MM.1S (cell line): ENCODE results near the gene NELL1.

ENCODE experiments used
- DNase-seq: peaks from one replicate; pipeline ENCODE4 v3.0.0-alpha.2; 2015
- H2AFZ ChIP-seq: fragments of 300-600 bp; sonication (generic); 2 replicates; pipeline ENCODE4 v1.6.0; 2016; ENCODE audit warnings: antibody characterized with exemption, low read length
- H3F3A ChIP-seq: fragments of 300-600 bp; sonication (generic); 2 replicates; pipeline ENCODE4 v1.6.1; 2016; ENCODE audit warnings: mild to moderate bottlenecking, antibody characterized with exemption, low read length, moderate library complexity, mixed read lengths; ENCODE audit not compliant: insufficient read depth
- H3K27ac ChIP-seq: fragments of 300-600 bp; sonication (generic); 2 replicates; pipeline ENCODE4 v1.5.1; 2016; ENCODE audit warnings: mild to moderate bottlenecking, low read length
- H3K27me3 ChIP-seq: fragments of 300-600 bp; sonication (generic); replicated peaks from 2 replicates; pipeline ENCODE4 v1.6.0; 2016; ENCODE audit warnings: low read length; ENCODE audit not compliant: insufficient read depth
- H3K36me3 ChIP-seq: fragments of 300-600 bp; sonication (generic); replicated peaks from 2 replicates; pipeline ENCODE4 v1.6.1; 2016; ENCODE audit warnings: mild to moderate bottlenecking, low read length, mixed read lengths; ENCODE audit not compliant: insufficient read depth
- H3K4me1 ChIP-seq: fragments of 300-600 bp; sonication (generic); 2 replicates; pipeline ENCODE4 v1.6.1; 2016; ENCODE audit warnings: low read length, mixed read lengths
- H3K4me2 ChIP-seq: fragments of 300-600 bp; sonication (generic); 2 replicates; pipeline ENCODE4 v1.6.0; 2016; ENCODE audit warnings: low read depth, low read length
- H3K4me3 ChIP-seq: fragments of 300-600 bp; sonication (generic); 2 replicates; pipeline ENCODE4 v1.5.1; 2016; ENCODE audit warnings: low read length, mixed read lengths
- H3K79me2 ChIP-seq: fragments of 300-600 bp; sonication (generic); 2 replicates; pipeline ENCODE4 v1.6.1; 2016; ENCODE audit warnings: mixed run types, low read length, mixed read lengths
- H3K9ac ChIP-seq: fragments of 300-600 bp; sonication (generic); 2 replicates; pipeline ENCODE4 v1.6.1; 2016; ENCODE audit warnings: low read length, mixed read lengths
- H3K9me2 ChIP-seq: fragments of 300-600 bp; sonication (generic); replicated peaks from 2 replicates; pipeline ENCODE4 v1.6.1; 2016; ENCODE audit warnings: mild to moderate bottlenecking, low read length, mixed read lengths; ENCODE audit not compliant: insufficient read depth
- H3K9me3 ChIP-seq: fragments of 300-600 bp; sonication (generic); replicated peaks from 2 replicates; pipeline ENCODE4 v1.6.1; 2016; ENCODE audit warnings: mild to moderate bottlenecking, low read length, mixed read lengths; ENCODE audit not compliant: insufficient read depth
- H4K20me1 ChIP-seq: fragments of 300-600 bp; sonication (generic); 2 replicates; pipeline ENCODE4 v1.6.1; 2016; ENCODE audit warnings: mild to moderate bottlenecking, low read length, moderate library complexity, mixed read lengths; ENCODE audit not compliant: insufficient read depth
- EZH2 ChIP-seq: fragments of 300-600 bp; sonication (generic); optimal IDR thresholded peaks from 2 replicates; pipeline ENCODE3; 2017; ENCODE audit warnings: low read depth, mild to moderate bottlenecking, antibody characterized with exemption, low read length, mixed read lengths
- EZH2phosphoT487 ChIP-seq: fragments of 300-600 bp; sonication (generic); IDR thresholded peaks from 2 replicates; pipeline ENCODE4 v1.6.1; 2018; ENCODE audit warnings: antibody characterized with exemption, low read length
- TF ChIP-seq, protein P1 (sequence below): fragments of 300-600 bp; sonication (generic); IDR thresholded peaks from 2 replicates; pipeline ENCODE4 v1.5.1; 2016; ENCODE audit warnings: antibody characterized with exemption, low read length, mixed read lengths

NELL1 gene

GRCh38 chr11:21602699-21603098, 933.3 kb downstream of the NELL1 start:
- Histone ChIP-seq H3K9ac (no peak overlapping the region), H3K4me3 (no peak overlapping the region), H3K36me3 (no peaks in the 10 kb centered on the region), H2AFZ (no peak overlapping the region), H3K9me3 (no peaks in the 10 kb centered on the region), H3K27me3 (no peaks in the 10 kb centered on the region), H3K79me2 (no peaks in the 10 kb centered on the region), H4K20me1 (no peaks in the 10 kb centered on the region), H3F3A (no peaks in the 10 kb centered on the region), H3K4me1 (no peaks in the 10 kb centered on the region), H3K4me2 (no peak overlapping the region), H3K27ac (no peak overlapping the region), H3K9me2 (no peaks in the 10 kb centered on the region)
- TF ChIP-seq EZH2phosphoT487, result no peak
- TF ChIP-seq, protein P1, sequence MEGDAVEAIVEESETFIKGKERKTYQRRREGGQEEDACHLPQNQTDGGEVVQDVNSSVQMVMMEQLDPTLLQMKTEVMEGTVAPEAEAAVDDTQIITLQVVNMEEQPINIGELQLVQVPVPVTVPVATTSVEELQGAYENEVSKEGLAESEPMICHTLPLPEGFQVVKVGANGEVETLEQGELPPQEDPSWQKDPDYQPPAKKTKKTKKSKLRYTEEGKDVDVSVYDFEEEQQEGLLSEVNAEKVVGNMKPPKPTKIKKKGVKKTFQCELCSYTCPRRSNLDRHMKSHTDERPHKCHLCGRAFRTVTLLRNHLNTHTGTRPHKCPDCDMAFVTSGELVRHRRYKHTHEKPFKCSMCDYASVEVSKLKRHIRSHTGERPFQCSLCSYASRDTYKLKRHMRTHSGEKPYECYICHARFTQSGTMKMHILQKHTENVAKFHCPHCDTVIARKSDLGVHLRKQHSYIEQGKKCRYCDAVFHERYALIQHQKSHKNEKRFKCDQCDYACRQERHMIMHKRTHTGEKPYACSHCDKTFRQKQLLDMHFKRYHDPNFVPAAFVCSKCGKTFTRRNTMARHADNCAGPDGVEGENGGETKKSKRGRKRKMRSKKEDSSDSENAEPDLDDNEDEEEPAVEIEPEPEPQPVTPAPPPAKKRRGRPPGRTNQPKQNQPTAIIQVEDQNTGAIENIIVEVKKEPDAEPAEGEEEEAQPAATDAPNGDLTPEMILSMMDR, result no peak
- no peak for TF ChIP-seq EZH2
- DNase-seq, result no peak

DNA sequence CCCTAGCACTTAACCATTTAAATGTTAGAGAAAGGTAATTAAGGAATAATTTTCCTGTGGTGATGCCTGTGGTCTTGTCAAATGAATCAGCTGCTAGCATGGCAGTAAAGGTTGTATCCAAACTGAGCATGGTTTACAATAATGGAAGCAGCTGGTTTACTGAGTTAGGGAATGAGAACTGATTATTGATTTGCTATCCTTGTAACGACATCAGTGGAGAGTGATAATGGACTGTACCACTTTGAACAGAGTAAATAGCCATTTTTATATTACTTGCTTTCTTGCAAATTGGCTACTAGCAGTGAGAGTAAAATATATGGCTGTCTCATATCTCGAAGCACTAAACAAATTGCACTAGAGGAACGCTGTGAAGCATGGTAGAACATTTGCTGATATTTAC, 934.5 kb downstream of the NELL1 start:
- Histone ChIP-seq H3K9me3 (no peaks in the 10 kb centered on the region), H3K27ac (no peak overlapping the region), H3K36me3 (no peaks in the 10 kb centered on the region), H3K4me1 (no peaks in the 10 kb centered on the region), H3K9me2 (no peaks in the 10 kb centered on the region), H3K9ac (no peak overlapping the region), H2AFZ (no peak overlapping the region), H3K4me3 (no peak overlapping the region), H3K27me3 (no peaks in the 10 kb centered on the region), H4K20me1 (no peaks in the 10 kb centered on the region), H3K79me2 (no peaks in the 10 kb centered on the region), H3K4me2 (no peak overlapping the region), H3F3A (no peaks in the 10 kb centered on the region)
- no peak for DNase-seq
- no peak for TF ChIP-seq EZH2
- TF ChIP-seq EZH2phosphoT487, result no peak
- TF ChIP-seq, protein P1, result no peak

GRCh38 chr11:21604564-21604963, 935.2 kb downstream of the NELL1 start:
- TF ChIP-seq EZH2, result no peak
- TF ChIP-seq EZH2phosphoT487, result no peak
- TF ChIP-seq, protein P1, result no peak
- Histone ChIP-seq H3K4me2 (no peak overlapping the region), H3K27me3 (no peaks in the 10 kb centered on the region), H3K9me3 (no peaks in the 10 kb centered on the region), H3K9ac (no peak overlapping the region), H3F3A (no peaks in the 10 kb centered on the region), H3K4me3 (no peak overlapping the region), H3K4me1 (no peaks in the 10 kb centered on the region), H3K27ac (no peak overlapping the region), H3K36me3 (no peaks in the 10 kb centered on the region), H2AFZ (no peak overlapping the region), H4K20me1 (no peaks in the 10 kb centered on the region), H3K79me2 (no peaks in the 10 kb centered on the region), H3K9me2 (no peaks in the 10 kb centered on the region)
- DNase-seq, result no peak

- H3K4me3 ChIP-seq, result no peak overlapping the region
- H3K27me3 ChIP-seq, result no peaks in the 10 kb centered on the region
- no peak overlapping the region for H3K9ac ChIP-seq
- no peaks in the 10 kb centered on the region for H3K4me1 ChIP-seq
- no peaks in the 10 kb centered on the region for H3F3A ChIP-seq
- H3K9me3 ChIP-seq, result no peaks in the 10 kb centered on the region
- no peaks in the 10 kb centered on the region for H3K79me2 ChIP-seq
- no peaks in the 10 kb centered on the region for H3K9me2 ChIP-seq
- TF ChIP-seq, protein P1, result no peak
- TF ChIP-seq EZH2 (no peak), EZH2phosphoT487 (no peak)
- H3K36me3 ChIP-seq, result no peaks in the 10 kb centered on the region
- no peak for DNase-seq
- H2AFZ ChIP-seq, result no peak overlapping the region
- H3K27ac ChIP-seq, result no peak overlapping the region
- no peaks in the 10 kb centered on the region for H4K20me1 ChIP-seq
- no peak overlapping the region for H3K4me2 ChIP-seq
Observed at GRCh38 chr11:21612326-21612725, 942.9 kb downstream of the NELL1 start.
